Activated CD8-positive, alpha-beta T cell treated with anti-CD3 and anti-CD28 coated beads for 36 hours (primary cell): ENCODE measurements around the gene KANTR. TPM values are rescaled to one million over a fixed set of nuclear protein-coding genes. Genes with fewer than 3 reads are reported as not detected.
A peak's percentile ranks its signal among the peaks of the same experiment; 100 is the strongest.

Experiments used
- ATAC-seq: fragments of 200-7000 bp; cut with Tn5 transposase; one replicate; pipeline ENCODE4 v1.10.0; 2021; ENCODE audit warnings: mild to moderate bottlenecking, moderate library complexity
- CTCF ChIA-PET: fragments of 350-600 bp; sonication (Branson Sonifier 250); formaldehyde crosslinking; loops from one replicate; lab custom pipeline; 2021; ENCODE audit warnings: antibody characterized with exemption; lab: Charles Lee
- POLR2A ChIA-PET: fragments of 350-600 bp; sonication (Branson Sonifier 250); formaldehyde crosslinking; loops from one replicate; lab custom pipeline; 2021; ENCODE audit warnings: antibody characterized with exemption; lab: Charles Lee
- DNase-seq: peaks from one replicate; pipeline ENCODE4 v3.0.0-alpha.2; 2020
- H3K27ac Mint-ChIP-seq: one replicate; pipeline ENCODE4 v1.8.0; 2021; ENCODE audit warnings: mild to moderate bottlenecking, mixed read lengths
- H3K27me3 Mint-ChIP-seq: one replicate; pipeline ENCODE4 v1.8.0; 2021; ENCODE audit warnings: mixed read lengths
- H3K36me3 Mint-ChIP-seq: one replicate; pipeline ENCODE4 v1.8.0; 2021; ENCODE audit warnings: low read depth, mixed read lengths
- H3K4me1 Mint-ChIP-seq: one replicate; pipeline ENCODE4 v1.8.0; 2021; ENCODE audit warnings: low read depth, mixed read lengths
- H3K4me3 Mint-ChIP-seq: one replicate; pipeline ENCODE4 v1.8.0; 2021; ENCODE audit warnings: mild to moderate bottlenecking, moderate library complexity, mixed read lengths
- H3K9me3 Mint-ChIP-seq: one replicate; pipeline ENCODE4 v1.8.0; 2021; ENCODE audit warnings: mixed read lengths
- intact Hi-C: fragments of 100-400 bp; cut with micrococcal nuclease; formaldehyde crosslinking; loops from one replicate; pipeline ENCODE4 v1.10.0; 2022
- total RNA-seq, 2 experiments: library from RNA; stranded (reverse); gene quantifications; one replicate each; pipeline ENCODE4 v1.2.3, GENCODE V29; 2021
- TF ChIP-seq, protein P1 (sequence below): fragments of 200-600 bp; IDR thresholded peaks from one replicate; pipeline ENCODE4 v1.8.0; 2022; ENCODE audit warnings: antibody characterized with exemption, mild to moderate bottlenecking

Gene KANTR
- total RNA-seq, 2 experiments from 2014 or later, result 11.1 to 11.7 TPM

- DNase-seq, result no peak
- Mint-ChIP-seq H3K4me3 (peak overlapping the region; percentile 29), H3K27me3 (peaks cover 5% of the 10 kb centered on the region), H3K9me3 (no peaks in the 10 kb centered on the region), H3K27ac (no peak overlapping the region), H3K36me3 (no peaks in the 10 kb centered on the region), H3K4me1 (peaks cover 3% of the 10 kb centered on the region)
- TF ChIP-seq, protein P1, sequence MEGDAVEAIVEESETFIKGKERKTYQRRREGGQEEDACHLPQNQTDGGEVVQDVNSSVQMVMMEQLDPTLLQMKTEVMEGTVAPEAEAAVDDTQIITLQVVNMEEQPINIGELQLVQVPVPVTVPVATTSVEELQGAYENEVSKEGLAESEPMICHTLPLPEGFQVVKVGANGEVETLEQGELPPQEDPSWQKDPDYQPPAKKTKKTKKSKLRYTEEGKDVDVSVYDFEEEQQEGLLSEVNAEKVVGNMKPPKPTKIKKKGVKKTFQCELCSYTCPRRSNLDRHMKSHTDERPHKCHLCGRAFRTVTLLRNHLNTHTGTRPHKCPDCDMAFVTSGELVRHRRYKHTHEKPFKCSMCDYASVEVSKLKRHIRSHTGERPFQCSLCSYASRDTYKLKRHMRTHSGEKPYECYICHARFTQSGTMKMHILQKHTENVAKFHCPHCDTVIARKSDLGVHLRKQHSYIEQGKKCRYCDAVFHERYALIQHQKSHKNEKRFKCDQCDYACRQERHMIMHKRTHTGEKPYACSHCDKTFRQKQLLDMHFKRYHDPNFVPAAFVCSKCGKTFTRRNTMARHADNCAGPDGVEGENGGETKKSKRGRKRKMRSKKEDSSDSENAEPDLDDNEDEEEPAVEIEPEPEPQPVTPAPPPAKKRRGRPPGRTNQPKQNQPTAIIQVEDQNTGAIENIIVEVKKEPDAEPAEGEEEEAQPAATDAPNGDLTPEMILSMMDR, result no peak
- ChIA-PET CTCF (no interaction called here), POLR2A (no interaction called here)
- ATAC-seq, result no peak
- intact Hi-C loops, result no loop called here
These were observed 44.8 kb upstream of the KANTR start for GRCh38 chrX:53049127-53049517.

- no peak overlapping the region for H3K27ac Mint-ChIP-seq
- no peak overlapping the region for H3K4me3 Mint-ChIP-seq
- POLR2A ChIA-PET, result no interaction called here
- intact Hi-C loops, result no loop called here
- TF ChIP-seq, protein P1, result no peak
- H3K36me3 Mint-ChIP-seq, result no peaks in the 10 kb centered on the region
- peaks cover 5% of the 10 kb centered on the region for H3K27me3 Mint-ChIP-seq
- CTCF ChIA-PET, result no interaction called here
- DNase-seq, result no peak
- no peak for ATAC-seq
- no peaks in the 10 kb centered on the region for H3K9me3 Mint-ChIP-seq
- H3K4me1 Mint-ChIP-seq, result peaks cover 3% of the 10 kb centered on the region
These were observed 43.1 kb upstream of the KANTR start for GRCh38 chrX:53050841-53051240.

DNA sequence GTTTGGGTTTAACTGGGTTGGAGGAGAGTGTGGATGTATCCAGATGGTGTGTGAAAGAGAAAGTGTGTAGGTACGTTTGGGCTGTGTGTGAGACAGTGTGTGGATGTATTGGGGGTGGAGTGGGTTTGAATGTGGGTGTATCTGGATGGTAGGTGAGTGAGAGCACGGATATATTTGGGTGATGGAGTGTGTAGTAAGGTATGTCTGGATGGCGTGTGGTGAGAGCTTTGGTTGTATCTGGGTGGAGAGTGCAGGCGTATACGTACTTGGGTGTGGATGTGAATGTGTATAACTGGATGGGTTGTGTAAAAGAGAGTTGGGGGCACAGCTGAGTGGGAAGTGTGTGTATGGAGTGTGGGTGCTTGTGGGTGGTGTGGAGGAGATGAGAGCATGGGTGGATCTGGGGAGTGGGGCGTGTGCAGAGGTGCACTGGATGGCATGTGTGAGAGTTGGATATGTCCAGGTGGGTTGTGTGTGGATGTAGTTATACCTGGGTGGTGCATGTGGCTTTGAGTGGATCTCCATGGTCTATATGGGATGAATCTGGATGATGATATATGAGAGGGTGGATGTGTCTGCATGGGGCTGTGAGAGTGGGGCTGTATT lies 38.6 kb upstream of the KANTR start:
- H3K4me1 Mint-ChIP-seq, result no peaks in the 10 kb centered on the region
- ATAC-seq, result no peak
- CTCF ChIA-PET, result no interaction called here
- no peaks in the 10 kb centered on the region for H3K27me3 Mint-ChIP-seq
- TF ChIP-seq, protein P1, result no peak
- POLR2A ChIA-PET, result no interaction called here
- no peak for DNase-seq
- no peak overlapping the region for H3K27ac Mint-ChIP-seq
- no peaks in the 10 kb centered on the region for H3K36me3 Mint-ChIP-seq
- intact Hi-C loops, result no loop called here
- no peak overlapping the region for H3K4me3 Mint-ChIP-seq
- no peaks in the 10 kb centered on the region for H3K9me3 Mint-ChIP-seq

DNA sequence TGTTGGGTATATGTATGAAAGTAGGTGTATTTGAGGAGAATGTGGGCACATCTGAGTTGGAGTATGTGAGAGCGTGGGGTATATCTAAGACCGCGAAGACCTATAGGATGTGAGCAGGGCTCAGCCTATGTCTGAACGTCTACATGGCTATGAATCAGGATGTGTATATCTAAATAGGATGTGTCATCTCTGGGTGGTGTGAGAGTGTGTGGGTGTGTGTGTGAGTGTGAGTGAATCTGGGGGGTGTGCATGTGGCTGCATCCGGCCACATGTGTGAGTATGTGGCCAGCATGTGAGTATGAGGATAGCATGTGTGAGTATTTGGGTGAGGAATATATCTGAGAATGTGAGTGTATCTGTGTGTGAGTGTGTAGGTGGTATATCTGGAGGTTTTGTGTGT lies 37.6 kb upstream of the KANTR start:
- ChIA-PET POLR2A (no interaction called here), CTCF (interaction anchor here (1.0 kb wide), 1 partner anchor 12 kb away, joined by 3 read pairs; no protein-coding TSS in a partner anchor)
- DNase-seq, result no peak
- no peak overlapping the region for H3K27ac Mint-ChIP-seq
- no peaks in the 10 kb centered on the region for H3K36me3 Mint-ChIP-seq
- H3K4me3 Mint-ChIP-seq, result no peak overlapping the region
- no peaks in the 10 kb centered on the region for H3K4me1 Mint-ChIP-seq
- H3K9me3 Mint-ChIP-seq, result no peaks in the 10 kb centered on the region
- peak; percentile 71 for ATAC-seq
- intact Hi-C loops, result no loop called here
- TF ChIP-seq, protein P1, result no peak
- H3K27me3 Mint-ChIP-seq, result no peaks in the 10 kb centered on the region

- H3K27me3 Mint-ChIP-seq, result no peaks in the 10 kb centered on the region
- DNase-seq (no peak), ATAC-seq (no peak)
- H3K4me3 Mint-ChIP-seq, result no peak overlapping the region
- TF ChIP-seq, protein P1, result no peak
- no peaks in the 10 kb centered on the region for H3K4me1 Mint-ChIP-seq
- no peak overlapping the region for H3K27ac Mint-ChIP-seq
- no peaks in the 10 kb centered on the region for H3K36me3 Mint-ChIP-seq
- ChIA-PET CTCF (no interaction called here), POLR2A (no interaction called here)
- no peaks in the 10 kb centered on the region for H3K9me3 Mint-ChIP-seq
- intact Hi-C loops, result no loop called here
These were observed 28.8 kb upstream of the KANTR start for GRCh38 chrX:53065104-53065503.
